Spleen (tissue), 11 donors: ENCODE results near the gene ELN. TPM values are rescaled to one million over a fixed set of nuclear protein-coding genes. Genes with fewer than 3 reads are reported as not detected.

ENCODE experiments used
- DNase-seq: peaks from one replicate; pipeline ENCODE4 v3.0.0-alpha.2; 2020
- H3K27ac ChIP-seq, 8 donors: fragments of 200-600 bp; sonication (generic) in 7 of 8; 1 replicate in 4 of 8; 2 replicates in 4 of 8; pipeline versions ENCODE4 v1.5.0 to v1.8.0; 2016 to 2021; ENCODE audit warnings: inconsistent platforms in 4 of 8, mild to moderate bottlenecking in 4 of 8, moderate library complexity in 1 of 8
- H3K27me3 ChIP-seq, 7 donors: fragments of 200-600 bp; sonication (generic) in 6 of 7; replicated peaks in 1 of 7; 1 replicate in 4 of 7; 2 replicates in 3 of 7; pipeline versions ENCODE4 v1.5.0 to v1.8.0; 2016 to 2021; ENCODE audit warnings: inconsistent platforms in 3 of 7, mild to moderate bottlenecking in 1 of 7
- H3K36me3 ChIP-seq, 6 donors: fragments of 200-600 bp; sonication (generic) in 5 of 6; 1 replicate in 4 of 6; 2 replicates in 2 of 6; pipeline versions ENCODE4 v1.5.0 to v1.8.0; 2016 to 2021; ENCODE audit warnings: inconsistent platforms in 2 of 6
- H3K4me1 ChIP-seq, 6 donors: fragments of 200-600 bp; sonication (generic) in 5 of 6; 1 replicate in 3 of 6; 2 replicates in 3 of 6; pipeline versions ENCODE4 v1.5.0 to v1.8.0; 2016 to 2021; ENCODE audit warnings: inconsistent platforms in 3 of 6
- H3K4me3 ChIP-seq, 8 donors: fragments of 200-600 bp; sonication (generic) in 7 of 8; 1 replicate in 4 of 8; 2 replicates in 4 of 8; pipeline versions ENCODE4 v1.5.0 to v1.8.0; 2016 to 2021; ENCODE audit warnings: inconsistent platforms in 4 of 8, mild to moderate bottlenecking in 4 of 8, moderate library complexity in 2 of 8
- H3K9me3 ChIP-seq, 8 donors: fragments of 200-600 bp; sonication (generic) in 7 of 8; 1 replicate in 4 of 8; 2 replicates in 4 of 8; pipeline versions ENCODE4 v1.5.0 to v1.8.0; 2016 to 2021; ENCODE audit warnings: inconsistent platforms in 4 of 8
- POLR2A ChIP-seq, 3 donors: fragments of 450-650 bp; IDR thresholded peaks; one replicate each; pipeline ENCODE4 v1.5.1; 2017; ENCODE audit warnings: antibody characterized with exemption in 3 of 3, mild to moderate bottlenecking in 1 of 3
- POLR2AphosphoS5 ChIP-seq, 3 donors: sonication (generic); formaldehyde crosslinking; IDR thresholded peaks; one replicate each; pipeline ENCODE4 v1.5.1; 2017; ENCODE audit warnings: antibody characterized with exemption in 3 of 3
- WGBS, 5 donors: extraction: QIAGEN DNeasy Blood & Tissue Kit in 3 of 5; methylation state at CpG; one replicate each; pipeline versions ENCODE4 v1.1.5 to v1.1.7; 2013 to 2018; 5-methylcytosine and 5-hydroxymethylcytosine counted together
- intact Hi-C: fragments of 100-400 bp; cut with DNase I; formaldehyde crosslinking; loops from one replicate; pipeline ENCODE4 v1.15.0; 2023; ENCODE audit warnings: low total_unique reads
- polyA plus RNA-seq, 3 donors: library from polyadenylated mRNA; stranded (reverse); fragments of 200-250 nt; gene quantifications; one replicate each; pipeline ENCODE4 v1.2.1, GENCODE V29; 2013
- total RNA-seq, 7 donors: library from RNA; depleted of rRNA in 3 of 7; stranded (reverse); fragments of >200 nt in 3 of 7; fragmentation: NEBNext Ultra II Directional in 4 of 7; extraction: Animal tissue kit (Norgen Biotek cat#: 25700) in 4 of 7; gene quantifications; one replicate each; pipeline versions ENCODE4 v1.1.0 to v1.2.1, GENCODE V29; 2016 to 2021
- TF ChIP-seq, protein P1 (sequence below), 11 experiments: fragments of 200-600 bp in 7 of 11; fragments of 450-650 bp in 4 of 11; sonication (generic) in 4 of 11; IDR thresholded peaks in 8 of 11; conservative IDR thresholded peaks in 3 of 11; 1 replicate in 7 of 11; 2 replicates in 4 of 11; pipeline versions ENCODE4 v1.4.0 to v1.8.0; 2016 to 2021; ENCODE audit warnings: antibody characterized with exemption in 11 of 11, inconsistent platforms in 4 of 11, mild to moderate bottlenecking in 1 of 11
- donor health status: healthy with polysubstance abuse.
- donor health status: DM: no; HTN: no; CAD: no; lungs with moderate emphysema.
- donor health status: DM: no; HTN: no; CAD: no.
- donor health status: Bipolar disorder and iron deficiency.
- donor health status: healthy.
- donor health status: DM: no; HTN: no; CAD: no.
- donor health status: DM: yes; HTN: yes; CAD: no.

The ELN gene
- total and polyA plus RNA-seq, 10 donors, result 11.1 to 94.7 (median 35.3) TPM

DNA sequence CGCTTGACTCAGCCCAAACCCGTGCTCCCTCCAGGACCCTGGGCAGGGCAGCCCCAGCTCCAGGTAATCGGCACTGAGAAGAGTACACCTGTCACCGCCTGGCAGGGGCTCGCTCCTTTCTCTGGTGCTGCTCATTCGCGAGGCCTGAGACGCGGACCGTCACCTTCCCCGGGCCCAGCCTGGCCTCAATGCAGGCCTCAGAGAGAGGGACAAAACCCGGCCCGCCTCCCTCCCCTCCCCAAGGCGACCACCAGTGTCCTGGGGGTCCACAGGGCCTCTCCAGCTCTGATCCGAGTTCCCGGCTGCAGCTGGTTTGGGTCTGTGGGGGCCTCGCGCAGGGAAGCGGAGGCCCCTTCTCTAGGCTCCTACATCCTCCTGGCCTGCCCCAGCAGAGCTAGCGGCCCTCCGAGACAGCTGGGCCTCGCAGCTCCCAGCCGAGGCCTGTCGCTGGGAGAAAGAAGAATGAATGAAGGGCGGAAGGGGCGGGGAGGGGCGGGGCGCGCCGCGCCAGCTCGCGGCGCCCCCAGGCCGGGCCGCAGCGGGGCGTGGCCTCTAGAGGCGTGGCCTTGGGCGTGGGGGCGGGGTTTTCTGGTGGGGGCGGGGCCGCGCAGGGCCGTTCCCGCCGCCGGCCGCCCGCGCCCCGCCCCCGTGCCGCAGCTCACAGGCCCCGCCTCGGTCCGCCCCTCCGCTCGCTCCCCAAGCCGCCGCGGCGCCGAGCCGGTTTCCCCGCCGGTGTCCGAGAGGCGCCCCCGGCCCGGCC is 55.3 kb downstream of the ELN start, which contains the start of gene LIMK1:
LIMK1 (plus strand) TSS at position 688 of the 760 bp plus-strand sequence. CDS start 187 bp downstream, outside the sequence.
- Histone ChIP-seq H3K4me3 (peak within 1 kb of the TSS; percentile 57 to 92 (median 68)), H3K4me1 (peaks cover 8 to 29% (median 21%) of the 10 kb centered on the region in 6 donors), H3K27me3 (no peaks in the 10 kb centered on the region), H3K9me3 (no peaks in the 10 kb centered on the region), H3K36me3 (peaks cover 0 to 20% (median 0%) of the 10 kb centered on the region in 6 donors), H3K27ac (peak within 1 kb of the TSS in 6 of 8 donors; percentile 19 to 83 (median 64))
- TF ChIP-seq POLR2A (IDR thresholded peaks at IDR 0.05) (no peak), POLR2AphosphoS5 (IDR thresholded peaks at IDR 0.05) (peak in 2 of 3 donors; percentile 14 to 38)
- intact Hi-C loops, result loop anchor here (5.0 kb wide), 1 partner anchor 89 kb away; the partner anchor contains the start of gene EIF4H
- WGBS, 5 donors, result 13 to 57% (median 22%) methylated on average over 5 to 69 of the region's 71 CpGs
- DNase-seq, result peak; percentile 96

DNA sequence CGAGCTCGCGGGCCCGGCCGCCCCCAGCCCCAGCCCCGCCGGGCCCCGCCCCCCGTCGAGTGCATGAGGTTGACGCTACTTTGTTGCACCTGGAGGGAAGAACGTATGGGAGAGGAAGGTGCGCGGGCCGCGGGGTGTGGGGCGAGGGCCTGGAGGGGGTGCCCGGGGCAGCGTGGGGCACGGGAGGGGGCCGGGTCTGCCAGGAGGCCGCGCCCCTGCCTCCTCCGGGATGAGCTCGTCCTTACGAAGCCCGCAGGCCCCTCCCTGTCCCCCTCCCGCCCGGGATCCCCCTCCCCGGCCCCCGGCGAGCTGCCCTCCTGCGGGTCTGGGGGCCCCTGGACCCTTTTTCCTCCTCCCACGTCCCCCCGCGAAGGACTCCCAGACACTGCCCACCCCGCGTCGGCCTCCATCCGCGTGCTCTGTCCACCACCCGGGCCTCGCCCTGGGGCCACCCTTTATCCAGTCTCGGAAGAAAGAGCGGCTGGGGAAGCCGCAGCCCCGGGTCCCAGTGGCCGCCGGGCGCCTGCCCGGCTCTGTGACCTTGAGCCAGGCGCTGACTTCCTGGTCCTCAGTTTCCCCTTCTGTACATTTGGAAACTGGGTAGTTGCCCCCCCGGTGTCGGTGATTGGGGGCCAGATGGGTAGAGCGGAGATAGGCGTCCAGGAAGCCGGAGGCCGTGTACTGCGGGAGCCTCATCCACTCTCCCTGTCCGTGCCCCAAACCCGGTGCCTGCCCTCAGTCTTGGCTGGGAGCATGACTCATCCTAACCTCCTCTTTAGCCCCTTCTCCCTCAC is 56.2 kb downstream of the ELN start:
- peaks cover 8 to 29% (median 21%) of the 10 kb centered on the region in 6 donors for H3K4me1 ChIP-seq
- intact Hi-C loops, result loop anchor here (5.0 kb wide), 1 partner anchor 88 kb away; the partner anchor contains the start of gene EIF4H
- no peaks in the 10 kb centered on the region for H3K27me3 ChIP-seq
- peak overlapping the region; percentile 57 to 92 (median 68) for H3K4me3 ChIP-seq
- TF ChIP-seq, protein P1, sequence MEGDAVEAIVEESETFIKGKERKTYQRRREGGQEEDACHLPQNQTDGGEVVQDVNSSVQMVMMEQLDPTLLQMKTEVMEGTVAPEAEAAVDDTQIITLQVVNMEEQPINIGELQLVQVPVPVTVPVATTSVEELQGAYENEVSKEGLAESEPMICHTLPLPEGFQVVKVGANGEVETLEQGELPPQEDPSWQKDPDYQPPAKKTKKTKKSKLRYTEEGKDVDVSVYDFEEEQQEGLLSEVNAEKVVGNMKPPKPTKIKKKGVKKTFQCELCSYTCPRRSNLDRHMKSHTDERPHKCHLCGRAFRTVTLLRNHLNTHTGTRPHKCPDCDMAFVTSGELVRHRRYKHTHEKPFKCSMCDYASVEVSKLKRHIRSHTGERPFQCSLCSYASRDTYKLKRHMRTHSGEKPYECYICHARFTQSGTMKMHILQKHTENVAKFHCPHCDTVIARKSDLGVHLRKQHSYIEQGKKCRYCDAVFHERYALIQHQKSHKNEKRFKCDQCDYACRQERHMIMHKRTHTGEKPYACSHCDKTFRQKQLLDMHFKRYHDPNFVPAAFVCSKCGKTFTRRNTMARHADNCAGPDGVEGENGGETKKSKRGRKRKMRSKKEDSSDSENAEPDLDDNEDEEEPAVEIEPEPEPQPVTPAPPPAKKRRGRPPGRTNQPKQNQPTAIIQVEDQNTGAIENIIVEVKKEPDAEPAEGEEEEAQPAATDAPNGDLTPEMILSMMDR (IDR thresholded peaks at IDR 0.05 in 8 of 11, conservative IDR thresholded peaks at IDR 0.05 in 3 of 11), result no peak
- TF ChIP-seq POLR2A (IDR thresholded peaks at IDR 0.05) (no peak), POLR2AphosphoS5 (IDR thresholded peaks at IDR 0.05) (peak in 1 of 3 donors; percentile 19)
- no peaks in the 10 kb centered on the region for H3K9me3 ChIP-seq
- WGBS, 5 donors, result 1 to 3% (median 2%) methylated on average over 20 to 61 of the region's 61 CpGs
- DNase-seq, result no peak
- peaks cover 0 to 24% (median 0%) of the 10 kb centered on the region in 6 donors for H3K36me3 ChIP-seq
- H3K27ac ChIP-seq, result peak overlapping the region in 6 of 8 donors; percentile 19 to 83 (median 64)

DNA sequence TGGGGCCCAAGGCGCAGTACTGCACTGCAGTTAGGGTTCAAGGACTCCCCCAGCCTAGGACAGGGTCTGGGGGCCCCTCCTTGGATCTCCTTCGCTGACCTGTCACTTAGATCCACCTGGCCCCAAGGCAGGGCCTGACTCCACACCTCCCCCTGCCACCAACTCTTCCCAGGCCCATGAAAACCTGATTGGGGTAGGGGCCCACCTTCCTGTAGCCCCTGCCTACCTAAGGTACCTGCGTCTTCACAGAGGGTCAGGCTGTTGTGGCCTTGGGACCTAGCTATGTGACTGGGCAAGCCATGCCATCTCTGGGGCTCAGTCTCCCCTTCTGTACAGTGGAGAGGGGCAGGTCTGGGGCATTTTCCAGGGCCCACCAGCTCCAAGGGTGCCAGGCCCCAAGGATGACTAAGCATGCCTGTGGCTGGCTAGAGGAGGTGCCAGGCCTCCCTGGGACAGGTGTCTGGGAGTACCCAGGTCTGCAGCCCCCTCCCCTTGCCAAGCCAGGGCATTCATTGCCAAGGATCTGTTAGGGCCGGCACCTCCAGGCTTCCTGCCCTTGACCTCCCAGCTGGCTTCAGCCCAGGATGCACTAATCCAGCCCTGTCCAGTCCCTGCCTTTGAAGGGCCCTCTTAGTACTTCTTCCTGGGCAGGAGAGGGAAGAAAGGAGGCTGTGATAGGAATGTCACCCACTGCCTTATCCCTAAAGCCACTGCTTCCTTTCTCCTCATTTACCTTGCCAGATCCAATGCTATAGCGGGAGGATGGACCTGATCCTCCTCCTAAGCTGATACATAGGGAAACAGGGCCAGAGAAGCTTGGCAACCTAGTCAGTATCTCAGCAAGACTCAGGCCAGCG is 57.0 kb downstream of the ELN start:
- Histone ChIP-seq H3K27me3 (no peaks in the 10 kb centered on the region), H3K36me3 (peaks cover 0 to 24% (median 0%) of the 10 kb centered on the region in 6 donors), H3K4me1 (peaks cover 8 to 29% (median 21%) of the 10 kb centered on the region in 6 donors), H3K27ac (peak overlapping the region in 4 of 8 donors; percentile 53 to 83 (median 76)), H3K9me3 (no peaks in the 10 kb centered on the region), H3K4me3 (peak overlapping the region in 7 of 8 donors; percentile 57 to 92 (median 72))
- TF ChIP-seq POLR2A (IDR thresholded peaks at IDR 0.05) (no peak), POLR2AphosphoS5 (IDR thresholded peaks at IDR 0.05) (no peak)
- TF ChIP-seq, protein P1 (IDR thresholded peaks at IDR 0.05 in 8 of 11, conservative IDR thresholded peaks at IDR 0.05 in 3 of 11), result no peak
- no peak for DNase-seq
- 65 to 72% (median 68%) methylated on average over 6 of the region's 6 CpGs for WGBS, 5 donors
- intact Hi-C loops, result loop anchor here (5.0 kb wide), 1 partner anchor 87 kb away; the partner anchor contains the start of gene EIF4H
